ENCODE results near the gene OR12D2.

DNA sequence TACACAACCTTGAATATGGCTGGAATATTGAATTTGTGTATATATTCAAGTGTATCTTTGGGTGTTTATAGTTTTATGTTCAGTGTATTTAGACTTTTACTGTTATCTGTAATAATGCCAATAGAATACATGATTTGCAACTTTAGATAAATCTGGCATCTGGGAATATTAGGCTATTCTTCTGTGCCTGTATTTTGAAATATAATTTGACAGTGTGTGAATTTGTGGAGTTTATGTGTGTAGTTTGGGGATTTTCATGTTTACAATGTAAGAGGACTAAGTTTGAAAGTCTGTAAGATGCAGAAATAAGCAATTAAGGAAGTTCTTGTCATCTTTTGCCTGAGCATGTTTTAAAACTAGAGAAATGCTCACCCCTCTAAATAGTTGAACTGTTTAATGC, 43.6 kb downstream of the OR12D2 start, which contains the start of gene OR10C1:
- TF ChIP-seq, protein P1, sequence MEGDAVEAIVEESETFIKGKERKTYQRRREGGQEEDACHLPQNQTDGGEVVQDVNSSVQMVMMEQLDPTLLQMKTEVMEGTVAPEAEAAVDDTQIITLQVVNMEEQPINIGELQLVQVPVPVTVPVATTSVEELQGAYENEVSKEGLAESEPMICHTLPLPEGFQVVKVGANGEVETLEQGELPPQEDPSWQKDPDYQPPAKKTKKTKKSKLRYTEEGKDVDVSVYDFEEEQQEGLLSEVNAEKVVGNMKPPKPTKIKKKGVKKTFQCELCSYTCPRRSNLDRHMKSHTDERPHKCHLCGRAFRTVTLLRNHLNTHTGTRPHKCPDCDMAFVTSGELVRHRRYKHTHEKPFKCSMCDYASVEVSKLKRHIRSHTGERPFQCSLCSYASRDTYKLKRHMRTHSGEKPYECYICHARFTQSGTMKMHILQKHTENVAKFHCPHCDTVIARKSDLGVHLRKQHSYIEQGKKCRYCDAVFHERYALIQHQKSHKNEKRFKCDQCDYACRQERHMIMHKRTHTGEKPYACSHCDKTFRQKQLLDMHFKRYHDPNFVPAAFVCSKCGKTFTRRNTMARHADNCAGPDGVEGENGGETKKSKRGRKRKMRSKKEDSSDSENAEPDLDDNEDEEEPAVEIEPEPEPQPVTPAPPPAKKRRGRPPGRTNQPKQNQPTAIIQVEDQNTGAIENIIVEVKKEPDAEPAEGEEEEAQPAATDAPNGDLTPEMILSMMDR (IDR thresholded peaks at IDR 0.05; ENCODE audit: low read depth, low read length) = no peak
- TF ChIP-seq POLR2A (IDR thresholded peaks at IDR 0.05; ENCODE audit: extremely low read depth, insufficient read length) (no peak), MAX (IDR thresholded peaks at IDR 0.05; ENCODE audit: low read depth, low read length) (no peak), MYC (IDR thresholded peaks at IDR 0.05; ENCODE audit: low read depth, low read length) (no peak)
